ENCODE results near the gene ACTN2.

GRCh38 chr1:236728752-236729151, 42.5 kb downstream of the ACTN2 start:
- TF ChIP-seq CTCF (IDR thresholded peaks at IDR 0.05) (no peak), POLR2AphosphoS5 (IDR thresholded peaks at IDR 0.05) (no peak), POLR2A (IDR thresholded peaks at IDR 0.05) (no peak)
